GM12878 (cell line): Measurements from ENCODE around the gene STK11. TPM values are rescaled to one million over a fixed set of nuclear protein-coding genes. Genes with fewer than 3 reads are reported as not detected.

ENCODE experiments used
- ATAC-seq: fragments of 200-7000 bp; cut with Tn5 transposase; 3 replicates; pipeline ENCODE4 v1.9.1; 2020; ENCODE audit warnings: mild to moderate bottlenecking, moderate library complexity
- BruUV-seq: library from RNA; stranded (reverse); fragments of 400-500 nt; replicated peaks from 2 replicates; lab custom pipeline; 2021; lab: Mats Ljungman, UMichigan
- CTCF ChIA-PET: fragments of 300-600 bp; sonication (Branson Sonifier 250); formaldehyde crosslinking; extraction: SDS; loops from one replicate; lab custom pipeline; 2021; ENCODE audit warnings: inconsistent platforms; lab: Yijun Ruan, JAX
- POLR2A ChIA-PET: fragments of 350-600 bp; formaldehyde crosslinking; extraction: SDS; loops from one replicate; lab custom pipeline; 2021; ENCODE audit warnings: inconsistent platforms; lab: Charles Lee
- RAD21 ChIA-PET: fragments of 300-600 bp; sonication (Branson Sonifier 250); formaldehyde crosslinking; loops from one replicate; lab custom pipeline; 2023; ENCODE audit warnings: antibody characterized with exemption; ENCODE audit not compliant: unreplicated experiment; lab: Charles Lee
- SMC1A ChIA-PET: fragments of 300-600 bp; sonication (Branson Sonifier 250); formaldehyde crosslinking; loops from one replicate; lab custom pipeline; 2023; ENCODE audit not compliant: unreplicated experiment, uncharacterized antibody; lab: Charles Lee
- DNase-seq: peaks from one replicate; pipeline ENCODE4 v3.0.0-alpha.2; 2011; ENCODE audit warnings: low read depth, low spot score
- FAIRE-seq: peaks from 3 replicates; lab custom pipeline; 2011; peaks lifted over from hg19 to GRCh38; lab: Jason Lieb, UNC
- H2AFZ ChIP-seq: 2 replicates; pipeline ENCODE4 v1.6.0; 2011; ENCODE audit warnings: low read depth, low read length, control low read depth; ENCODE audit not compliant: control insufficient read depth
- H3K27ac ChIP-seq: 2 replicates; pipeline ENCODE4 v1.5.1; 2011; ENCODE audit warnings: control low read depth; ENCODE audit not compliant: control insufficient read depth, insufficient read depth
- H3K27me3 ChIP-seq, 2 experiments: replicated peaks in 1 of 2; 2 replicates each; pipeline versions ENCODE4 v1.6.0 to v1.6.1; 2011; ENCODE audit warnings: low read length in 1 of 2; ENCODE audit not compliant: control insufficient read depth in 2 of 2, insufficient read depth in 2 of 2
- H3K36me3 ChIP-seq, 2 experiments: 2 replicates each; pipeline ENCODE4 v1.5.1; 2011; ENCODE audit warnings: low read length in 1 of 2; ENCODE audit not compliant: control insufficient read depth in 2 of 2, insufficient read depth in 2 of 2
- H3K4me1 ChIP-seq: 2 replicates; pipeline ENCODE4 v1.6.1; 2011; ENCODE audit warnings: mild to moderate bottlenecking, low read length, moderate library complexity, mixed read lengths; ENCODE audit not compliant: control insufficient read depth, insufficient read depth
- H3K4me2 ChIP-seq: 2 replicates; pipeline ENCODE4 v1.6.0; 2011; ENCODE audit warnings: control low read depth; ENCODE audit not compliant: control insufficient read depth, insufficient read depth
- H3K4me3 ChIP-seq: fragments of 200-600 bp; sonication (generic); 2 replicates; pipeline ENCODE4 v1.5.1; 2016
- H3K79me2 ChIP-seq: 2 replicates; pipeline ENCODE4 v1.6.0; 2011; ENCODE audit warnings: low read length; ENCODE audit not compliant: control insufficient read depth, insufficient read depth
- H3K9ac ChIP-seq: 2 replicates; pipeline ENCODE4 v1.8.0; 2011; ENCODE audit warnings: low read length, control low read depth, mixed read lengths; ENCODE audit not compliant: control insufficient read depth, insufficient read depth
- H3K9me3 ChIP-seq: replicated peaks from 3 replicates; pipeline ENCODE4 v1.5.1; 2011; ENCODE audit warnings: mild to moderate bottlenecking, low read length; ENCODE audit not compliant: control insufficient read depth, insufficient read depth
- H4K20me1 ChIP-seq: 2 replicates; pipeline ENCODE4 v1.6.0; 2011; ENCODE audit not compliant: control insufficient read depth, insufficient read depth
- CTCF ChIP-seq, 3 experiments: IDR thresholded peaks in 2 of 3; conservative IDR thresholded peaks in 1 of 3; 2 replicates each; pipeline ENCODE4 v1.5.1; 2011; ENCODE audit warnings: low read depth in 3 of 3, low read length in 3 of 3, mild to moderate bottlenecking in 3 of 3, control low read depth in 2 of 3, moderate library complexity in 2 of 3, inconsistent platforms in 1 of 3, mixed read lengths in 1 of 3; ENCODE audit not compliant: control insufficient read depth in 2 of 3, insufficient read depth in 1 of 3; ENCODE audit errors: extremely low read depth in 1 of 3
- RELB ChIP-seq: fragments of 450-650 bp; IDR thresholded peaks from 2 replicates; pipeline ENCODE4 v1.6.1; 2017; ENCODE audit warnings: low read depth, mild to moderate bottlenecking, moderate library complexity
- WGBS: methylation state at CpG from one replicate; pipeline ENCODE4 v1.1.6; 2016; ENCODE audit warnings: low lambda C conversion rate; ENCODE audit not compliant: insufficient replicate concordance, insufficient coverage; ENCODE audit errors: missing lambda C conversion rate; 5-methylcytosine and 5-hydroxymethylcytosine counted together
- in situ Hi-C: fragments of 300-500 bp; cut with MboI; formaldehyde crosslinking; loops from 9 replicates; pipeline ENCODE4 v1.14.3; 2018; ENCODE audit warnings: mixed read lengths
- intact Hi-C: fragments of 100-400 bp; cut with micrococcal nuclease; formaldehyde crosslinking; loops from one replicate; pipeline ENCODE4 v1.14.2; 2022; ENCODE audit not compliant: unreplicated experiment
- polyA plus RNA-seq, 11 experiments: library from polyadenylated mRNA; depleted of rRNA in 4 of 11; unstranded in 6 of 11; stranded (reverse) in 5 of 11; fragments of >200 nt; fragmentation: Nextera tagmentation in 4 of 11; fragmentation: Illumina TruSeq in 1 of 11; extraction: Ambion mirVana in 4 of 11; extraction: Trizol in 1 of 11; gene quantifications; 1 replicate in 1 of 11; 2 replicates in 10 of 11; pipeline versions ENCODE4 v1.2.1 to v1.2.3, GENCODE V29; 2011 to 2016; ENCODE audit warnings: inconsistent platforms in 2 of 11, missing spikeins in 2 of 11, low read depth in 1 of 11
- total RNA-seq, 4 experiments: library from RNA; depleted of rRNA in 3 of 4; stranded (reverse); fragments of >200 nt in 3 of 4; fragmentation: Illumina TruSeq in 1 of 4; extraction: Trizol in 1 of 4; gene quantifications; 2 replicates each; pipeline versions ENCODE4 v1.2.1 to v1.2.3, GENCODE V29; 2013 to 2021

The STK11 gene
- total and polyA plus RNA-seq, 10 of the 15 experiments (the other 5 are each of a cell fraction or from before 2014, with no cell fraction given): 0.33 to 71.0 (median 23.8) TPM

- H3K4me2 ChIP-seq: no peak overlapping the region
- ChIA-PET POLR2A (no interaction called here), CTCF (interaction anchor here (0.6 to 1.8 kb wide), 5 partner anchors 19 to 203 kb away, joined by 3 to 7 read pairs (median 4); partner anchors contain the start of gene ATP5F1D), SMC1A (interaction anchor here (1.5 kb wide), 1 partner anchor 11 kb away, joined by 3 read pairs; no protein-coding TSS in a partner anchor), RAD21 (interaction anchor here (0.7 to 1.0 kb wide), 2 partner anchors 18 to 109 kb away, joined by 3 read pairs; no protein-coding TSS in a partner anchor)
- no peak overlapping the region for H3K9ac ChIP-seq
- no peak overlapping the region for H3K27ac ChIP-seq
- no peaks in the 10 kb centered on the region for H3K27me3 ChIP-seq
- in situ Hi-C loops: no loop called here
- no TSS peak for BruUV-seq
- 81% methylated on average over 12 of the region's 14 CpGs for WGBS
- no peaks in the 10 kb centered on the region for H3K9me3 ChIP-seq
- DNase-seq (no peak), ATAC-seq (peak; percentile 64), FAIRE-seq (no peak)
- peaks cover 3 to 24% of the 10 kb centered on the region in 2 experiments; a peak in 3 of 4 replicates for H3K36me3 ChIP-seq
- intact Hi-C loops: no loop called here
- no peaks in the 10 kb centered on the region for H3K4me1 ChIP-seq
- no peak overlapping the region for H2AFZ ChIP-seq
- H3K79me2 ChIP-seq: peaks cover 2% of the 10 kb centered on the region
- TF ChIP-seq CTCF (IDR thresholded peaks at IDR 0.05 in 2 of 3, conservative IDR thresholded peaks at IDR 0.05 in 1 of 3; ENCODE audit: control insufficient read depth in 2 of 3, extremely low read depth in 1 of 3, insufficient read depth in 1 of 3, low read depth in 3 of 3, low read length in 3 of 3): peak in 2 of 3 experiments; percentile 4 to 32; a peak in 2 of 6 replicates
- TF ChIP-seq RELB: no peak
- no peak overlapping the region for H3K4me3 ChIP-seq
- H4K20me1 ChIP-seq: no peaks in the 10 kb centered on the region
These were observed 16.8 kb downstream of the STK11 start for GRCh38 chr19:1222394-1222793.
